ENCODE measurements around the gene CNR2.
"Not testable (repeated sequence)": the region's sequence is repeated elsewhere in the genome, so short reads cannot be mapped to it uniquely, and the experiment has no call there.

CNR2 gene

DNA sequence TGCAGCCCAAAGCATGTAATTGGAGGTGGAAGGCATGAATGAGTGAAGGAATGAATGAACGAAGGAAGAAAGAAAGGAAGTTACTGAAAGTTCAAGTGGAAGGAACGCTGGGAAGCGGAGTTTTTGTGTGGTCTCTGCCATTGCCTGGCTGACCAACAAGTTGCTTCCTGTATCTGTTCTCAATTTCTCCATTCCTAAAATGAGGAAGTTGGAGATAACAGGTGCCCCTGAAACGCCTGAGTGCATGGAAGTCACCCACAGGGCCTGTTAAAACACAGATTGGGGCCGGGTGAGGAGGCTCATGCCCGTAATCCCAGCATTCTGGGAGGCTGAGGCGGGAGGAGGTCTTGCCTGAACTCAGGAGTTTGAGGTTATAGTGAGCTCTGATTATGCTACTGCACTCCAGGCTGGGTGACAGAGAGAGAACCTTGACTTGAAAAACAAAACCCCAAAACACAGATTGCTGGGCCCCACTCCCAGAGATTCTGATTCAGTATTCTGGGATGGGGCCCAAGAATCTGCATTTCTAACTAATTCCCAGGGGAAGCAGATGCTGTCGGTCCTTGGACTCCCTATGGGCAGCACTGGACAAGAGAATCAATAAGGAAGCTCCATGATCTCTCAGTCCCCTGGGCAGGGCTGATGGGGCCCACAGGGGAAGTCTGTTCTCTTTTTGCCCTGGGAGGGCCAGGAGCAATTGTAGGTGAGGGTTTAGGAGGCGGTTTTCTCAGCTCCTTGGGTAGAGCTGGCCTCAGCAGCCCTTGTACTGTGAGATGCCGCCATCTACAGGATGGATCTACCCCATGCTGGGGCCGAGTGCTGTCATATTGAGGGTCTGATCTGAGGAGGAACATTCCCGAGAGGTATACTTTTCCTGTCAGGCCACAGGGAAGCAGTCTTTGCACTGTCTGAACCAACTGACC, 3.3 kb upstream of the CNR2 start:
- in situ Hi-C loops (cut with HindIII; ENCODE audit: low sequenced_read_pairs) = no loop called here

DNA sequence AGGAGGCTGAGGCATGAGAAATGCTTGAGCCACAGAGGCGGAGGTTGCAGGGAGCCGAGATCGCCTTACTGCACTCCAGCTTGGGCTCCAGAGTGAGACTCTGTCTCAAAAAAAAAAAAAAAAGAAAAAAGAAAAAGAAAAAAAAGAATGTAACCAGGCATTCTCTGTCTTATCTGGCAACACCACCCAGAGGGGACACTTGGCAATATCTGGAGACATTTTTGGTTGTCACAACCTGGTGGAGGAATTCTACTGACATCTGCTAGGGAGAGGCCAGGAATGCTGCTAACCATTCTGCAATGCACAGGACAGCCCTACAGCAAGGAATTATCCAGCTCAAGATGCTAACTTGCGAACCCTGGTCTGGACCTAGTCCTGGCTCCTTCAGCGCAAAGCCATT, 2.3 kb upstream of the CNR2 start:
- in situ Hi-C loops (cut with HindIII; ENCODE audit: low sequenced_read_pairs) = no loop called here

DNA sequence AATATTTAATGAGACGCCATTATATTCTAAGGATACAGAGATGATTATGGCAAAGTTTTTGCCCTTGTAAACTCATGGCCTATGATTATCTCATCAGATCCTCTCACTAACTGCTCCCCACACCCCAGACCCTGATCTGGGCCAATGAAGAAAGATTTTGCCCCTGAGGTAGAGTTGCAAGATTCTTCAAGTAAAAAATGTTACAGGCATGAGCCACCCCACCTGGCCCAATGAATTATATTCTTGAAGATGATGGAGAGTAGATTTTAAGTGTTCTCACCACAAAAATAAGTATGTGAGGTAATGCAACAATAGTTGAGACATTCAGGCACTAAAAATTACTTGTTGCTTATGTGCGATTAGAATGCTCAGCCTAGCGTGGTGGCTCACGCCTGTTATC, 1.8 kb upstream of the CNR2 start:
- in situ Hi-C loops (cut with HindIII; ENCODE audit: low sequenced_read_pairs) = no loop called here

DNA sequence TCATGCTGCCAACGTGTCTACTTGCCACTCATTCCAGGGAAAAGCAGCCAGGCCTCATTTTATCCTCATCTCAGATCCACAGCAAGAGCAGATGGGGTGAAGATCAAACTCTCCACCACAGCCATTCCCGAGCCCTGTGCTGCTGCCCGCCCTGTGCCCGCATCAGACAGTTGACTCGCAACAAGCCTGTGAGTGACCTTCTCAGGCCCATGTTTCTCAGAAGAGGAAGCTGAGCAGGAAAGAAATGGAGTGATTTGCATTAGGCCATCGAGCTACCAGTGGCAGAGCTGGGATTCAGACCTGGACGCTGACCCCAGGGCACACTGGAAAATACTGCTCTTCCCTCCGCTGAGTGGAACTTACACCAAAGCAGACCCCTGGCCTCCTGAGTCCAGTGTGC, 1.2 kb downstream of the CNR2 start:
- in situ Hi-C loops (cut with HindIII; ENCODE audit: low sequenced_read_pairs) = no loop called here

DNA sequence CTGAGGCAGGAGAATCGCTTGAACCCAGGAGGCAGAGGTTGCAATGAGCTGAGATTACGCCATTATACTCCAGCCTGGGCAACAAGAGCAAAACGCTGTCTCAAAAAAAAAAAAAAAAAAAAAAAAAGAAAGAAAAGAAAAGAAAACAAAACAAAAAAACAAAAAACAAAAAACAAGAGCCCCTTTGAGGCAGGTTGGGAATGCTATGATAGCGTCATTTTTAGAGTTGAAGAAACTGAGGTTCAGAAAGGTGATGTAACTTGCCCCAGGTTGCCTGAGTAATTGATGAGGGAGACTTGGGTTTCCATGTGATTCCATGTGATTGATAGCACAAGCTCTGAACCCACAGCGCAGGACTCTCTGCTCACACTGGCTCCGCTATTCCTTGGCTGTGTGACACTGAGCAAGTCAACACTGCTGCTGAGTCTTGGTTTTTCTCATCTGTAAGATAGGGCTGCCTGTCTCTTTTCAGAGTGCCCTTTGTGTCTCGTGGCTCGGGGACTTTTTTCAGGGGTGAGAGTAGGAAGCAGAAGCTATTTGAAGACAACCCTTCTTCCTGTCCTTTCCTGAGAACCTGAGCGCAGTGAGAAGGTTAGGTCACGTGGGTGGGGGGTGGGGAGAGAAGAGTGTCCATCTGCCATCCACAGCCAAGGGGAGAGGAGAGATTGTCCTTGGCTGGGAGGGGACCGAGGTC, 2.5 kb downstream of the CNR2 start:
- in situ Hi-C loops (cut with HindIII; ENCODE audit: low sequenced_read_pairs) = no loop called here

DNA sequence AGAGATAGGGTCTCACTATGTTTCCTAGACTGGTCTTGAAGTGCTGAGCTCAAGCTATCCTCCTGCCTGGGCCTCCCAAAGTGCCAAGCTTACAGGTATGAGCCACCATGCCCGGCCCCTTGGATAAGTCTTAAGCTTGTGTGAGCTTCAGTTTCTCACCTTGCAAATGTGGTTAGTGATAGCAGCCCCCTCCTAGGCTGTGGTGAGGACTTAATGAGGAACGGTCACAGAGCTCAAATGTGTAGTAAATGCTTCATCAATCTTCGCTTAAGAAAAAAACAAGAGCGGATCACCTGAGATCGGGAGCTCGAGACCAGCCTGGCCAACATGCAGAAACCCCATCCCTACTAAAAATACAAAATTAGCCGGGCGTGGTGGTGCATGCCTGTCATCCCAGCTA, 3.0 kb downstream of the CNR2 start:
- in situ Hi-C loops (cut with HindIII; ENCODE audit: low sequenced_read_pairs) = no loop called here

DNA sequence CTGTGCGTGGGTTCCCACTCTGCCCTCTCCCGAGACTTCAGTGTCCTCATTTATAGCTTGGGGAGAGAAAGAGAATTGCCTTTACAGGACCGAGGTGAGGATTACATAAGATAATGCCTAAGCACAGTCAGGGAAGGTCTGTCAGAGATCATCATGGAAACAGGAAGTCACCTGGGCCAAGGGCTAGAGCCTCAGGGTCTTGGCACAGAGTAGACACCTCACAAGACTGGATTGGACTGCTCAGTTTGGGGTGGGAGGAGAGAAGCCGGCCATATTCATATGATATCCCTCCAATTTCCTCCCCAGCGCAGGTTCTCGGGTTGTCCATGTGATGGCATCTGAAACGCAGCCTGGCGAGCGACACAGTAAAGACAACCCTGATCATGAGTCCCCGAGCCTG, 3.8 kb downstream of the CNR2 start:
- in situ Hi-C loops (cut with HindIII; ENCODE audit: low sequenced_read_pairs) = no loop called here

DNA sequence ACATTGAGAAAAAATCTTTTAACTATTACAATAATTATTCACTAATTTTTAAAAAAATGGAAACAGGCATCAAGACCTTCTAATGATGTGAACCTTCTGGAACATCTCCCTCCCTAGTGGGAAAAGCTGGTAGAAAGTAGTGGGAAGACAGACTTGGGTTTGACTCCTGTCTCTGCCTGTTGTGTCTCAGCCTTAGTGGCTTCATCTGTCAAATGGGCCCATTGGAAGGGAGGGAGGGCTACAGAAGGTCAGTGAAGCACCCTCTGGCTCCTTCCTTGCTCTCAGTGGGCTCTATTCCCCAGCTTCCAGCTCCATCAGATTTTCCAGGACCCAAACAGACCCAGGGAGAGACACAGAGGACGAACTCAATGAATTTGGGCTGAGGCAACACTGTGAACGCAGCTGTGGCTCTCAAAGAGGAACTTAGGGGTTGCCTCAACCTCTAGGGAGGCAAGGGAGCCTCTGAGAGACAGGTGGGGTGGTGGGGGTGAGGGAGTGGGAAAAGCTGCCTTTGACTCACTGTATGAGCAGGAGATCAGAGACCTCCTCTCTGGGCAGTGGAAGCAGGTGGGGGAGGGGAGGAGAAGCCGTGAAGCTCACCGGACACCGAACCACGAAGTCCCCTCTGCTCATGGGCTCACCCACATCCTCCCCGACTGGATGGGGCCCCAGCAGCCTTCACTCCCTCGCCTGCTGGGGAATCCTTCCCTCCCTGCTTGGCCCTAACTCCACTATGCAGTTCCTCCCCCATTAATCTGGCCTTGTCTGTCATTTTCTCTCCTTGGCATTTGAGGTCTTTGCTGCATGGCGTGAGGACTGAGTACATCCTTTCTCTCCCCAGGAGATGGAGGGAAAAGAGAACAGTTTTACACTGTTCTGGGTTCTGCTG, 4.5 kb downstream of the CNR2 start:
- in situ Hi-C loops (cut with HindIII; ENCODE audit: low sequenced_read_pairs) = no loop called here

DNA sequence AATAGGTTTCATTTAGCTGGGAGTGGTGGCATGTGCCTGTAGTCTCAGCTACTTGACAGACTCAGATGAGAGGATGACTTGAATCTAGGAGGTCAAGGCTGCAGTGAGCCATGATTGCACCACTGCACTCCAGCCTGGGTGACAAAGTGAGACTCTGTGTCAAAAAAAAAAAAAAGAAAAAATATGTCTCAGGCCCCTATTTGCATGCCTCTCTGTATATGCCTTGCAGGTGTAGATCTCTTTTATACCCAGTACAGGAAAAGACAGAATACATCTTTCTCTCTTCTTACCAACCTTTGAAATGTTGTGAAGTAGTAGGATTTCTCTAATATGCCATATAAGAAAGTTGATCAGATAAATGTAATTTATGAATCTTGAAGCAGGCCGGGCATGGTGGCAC, 6.4 kb downstream of the CNR2 start:
- in situ Hi-C loops (cut with HindIII; ENCODE audit: low sequenced_read_pairs) = no loop called here

DNA sequence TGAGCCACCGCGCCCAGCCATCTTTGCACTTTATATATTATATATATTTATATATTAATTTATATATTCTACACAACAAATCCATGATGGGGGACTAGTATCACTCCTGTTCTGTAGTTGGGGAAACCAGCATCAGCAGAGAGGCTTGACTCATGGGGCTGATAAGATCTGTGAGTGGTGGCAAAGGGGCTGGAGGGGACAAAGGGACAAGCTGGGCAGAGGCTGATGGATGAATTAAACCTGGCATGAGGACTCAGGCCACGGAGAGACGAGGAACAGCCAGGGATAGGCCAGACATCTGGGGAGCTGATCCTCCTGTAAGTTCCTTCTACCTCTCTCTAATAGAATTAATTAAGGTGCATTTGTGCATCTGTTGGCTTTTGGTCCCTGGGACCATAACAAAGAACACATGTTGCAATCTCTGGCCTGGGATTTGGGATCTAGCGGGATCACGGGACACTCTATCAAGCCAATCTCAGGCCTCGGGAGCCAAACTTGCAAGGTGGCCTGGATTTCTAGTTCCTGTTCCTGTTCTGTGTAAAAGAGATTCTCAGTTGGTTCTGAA, 7.6 kb downstream of the CNR2 start:
- in situ Hi-C loops (cut with HindIII; ENCODE audit: low sequenced_read_pairs) = no loop called here

DNA sequence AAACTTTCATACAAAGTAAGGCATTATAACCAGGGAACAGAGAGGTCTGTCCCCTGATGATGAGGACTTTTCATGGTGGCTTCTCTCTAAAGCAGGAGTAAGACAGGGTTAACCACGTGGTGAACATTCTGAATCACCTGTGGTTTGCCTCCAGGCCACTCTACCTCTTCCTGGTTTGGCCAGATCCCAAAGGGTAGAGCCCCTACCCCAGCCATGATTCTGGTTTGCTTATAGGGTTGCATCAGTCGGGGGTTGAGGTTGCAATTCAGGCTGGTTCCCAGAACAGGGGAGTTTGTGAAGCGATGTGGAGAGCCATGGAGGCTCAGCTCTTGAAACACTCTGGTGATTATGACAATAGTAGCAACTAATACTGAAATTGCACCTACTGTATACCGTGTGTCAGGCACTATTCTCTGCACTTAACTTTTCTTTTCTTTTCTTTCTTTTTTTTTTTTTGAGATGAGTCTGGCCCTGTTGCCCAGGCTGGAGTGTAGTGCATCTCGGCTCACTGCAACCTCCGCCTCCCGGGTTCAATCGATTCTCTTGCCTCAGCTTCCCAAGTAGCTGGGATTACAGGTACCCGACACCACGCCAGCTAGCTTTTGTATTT, 8.3 kb downstream of the CNR2 start:
- in situ Hi-C loops (cut with HindIII; ENCODE audit: low sequenced_read_pairs) = no loop called here

DNA sequence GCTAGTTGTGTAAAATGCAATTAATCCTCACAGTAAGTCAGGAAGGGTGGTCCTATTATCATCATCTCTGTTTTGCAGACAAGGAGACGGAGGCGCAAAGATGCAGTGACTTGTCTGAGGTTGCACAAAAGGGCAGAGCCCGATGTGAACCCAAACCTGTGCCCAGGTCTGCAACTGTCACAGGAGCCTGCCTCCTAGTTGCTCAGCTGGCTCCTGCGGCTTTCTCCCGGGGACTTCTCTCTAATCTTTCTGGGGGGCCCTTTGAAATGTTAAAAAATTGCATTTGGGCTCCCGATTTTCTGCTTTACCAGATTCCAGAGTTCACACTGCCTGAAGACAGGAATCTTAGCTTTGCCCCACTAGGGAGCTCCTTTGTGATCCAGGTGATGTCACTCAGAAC, 9.4 kb downstream of the CNR2 start:
- in situ Hi-C loops (cut with HindIII; ENCODE audit: low sequenced_read_pairs) = no loop called here

DNA sequence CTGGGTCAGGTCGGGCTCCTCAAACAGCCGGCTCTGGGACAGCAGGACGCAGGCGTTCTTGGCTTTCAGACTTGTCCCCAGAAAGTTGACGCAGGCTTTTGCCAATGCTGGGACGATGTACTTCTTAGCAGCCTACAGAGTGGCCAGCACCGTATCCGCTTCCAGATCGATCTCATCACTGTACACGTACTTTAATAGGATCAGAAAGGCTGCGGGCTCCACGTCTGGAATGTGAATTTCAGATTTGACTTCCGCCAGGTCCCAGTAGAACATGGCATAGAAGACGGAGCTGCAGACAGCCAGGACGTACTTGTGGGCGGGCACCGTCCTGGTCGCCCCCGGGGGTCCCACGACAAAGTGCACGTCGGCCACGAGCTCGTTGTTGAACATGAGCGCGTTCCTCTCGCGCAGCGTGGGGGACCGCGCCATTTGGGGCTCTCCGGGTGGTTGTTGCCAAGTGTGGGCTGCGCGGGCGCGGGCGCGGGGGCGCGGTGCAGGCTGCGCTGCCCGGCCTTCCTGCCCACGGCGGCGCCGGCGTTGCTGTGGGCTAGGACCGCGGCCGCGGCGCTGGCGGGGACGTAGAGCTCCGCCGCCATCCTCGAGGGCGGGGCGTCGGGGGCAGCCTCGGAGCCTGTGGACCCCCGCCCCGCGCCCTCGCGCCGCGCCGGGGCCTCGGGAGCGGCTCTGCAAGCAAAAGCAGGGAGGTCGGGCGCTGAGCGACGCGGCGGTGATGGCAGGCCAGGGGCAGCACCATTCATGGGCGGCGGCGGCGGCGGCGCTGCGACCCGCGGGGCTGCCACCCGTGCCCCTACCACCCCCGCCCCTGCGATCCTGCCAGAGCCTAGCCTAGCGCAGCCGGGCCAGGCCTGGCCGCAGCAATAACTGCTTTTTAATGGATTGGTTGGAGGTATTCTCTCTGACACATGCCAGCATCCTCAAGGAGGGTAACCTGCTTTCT, 10.6 kb downstream of the CNR2 start:
- in situ Hi-C loops (cut with HindIII; ENCODE audit: low sequenced_read_pairs) = no loop called here

DNA sequence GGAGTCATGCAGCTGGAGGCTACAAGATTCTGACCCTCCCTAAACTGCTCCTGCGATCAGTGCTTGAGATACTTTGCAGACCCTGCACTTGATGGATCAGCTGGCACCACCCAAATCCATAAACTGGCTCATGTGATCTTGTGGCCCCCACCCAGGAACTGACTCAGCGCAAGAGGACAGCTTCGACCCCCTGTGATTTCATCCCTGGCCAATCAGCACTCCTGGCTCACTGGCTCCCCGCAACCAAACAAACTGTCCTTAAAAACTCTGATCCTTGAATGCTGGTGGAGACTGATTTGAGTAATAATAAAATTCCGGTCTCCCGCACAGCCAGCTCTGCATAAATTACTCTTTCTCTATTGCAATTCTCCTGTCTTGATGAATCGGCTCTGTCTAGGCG, 13.1 kb downstream of the CNR2 start:
- in situ Hi-C loops (cut with HindIII; ENCODE audit: low sequenced_read_pairs) = not testable (repeated sequence)

DNA sequence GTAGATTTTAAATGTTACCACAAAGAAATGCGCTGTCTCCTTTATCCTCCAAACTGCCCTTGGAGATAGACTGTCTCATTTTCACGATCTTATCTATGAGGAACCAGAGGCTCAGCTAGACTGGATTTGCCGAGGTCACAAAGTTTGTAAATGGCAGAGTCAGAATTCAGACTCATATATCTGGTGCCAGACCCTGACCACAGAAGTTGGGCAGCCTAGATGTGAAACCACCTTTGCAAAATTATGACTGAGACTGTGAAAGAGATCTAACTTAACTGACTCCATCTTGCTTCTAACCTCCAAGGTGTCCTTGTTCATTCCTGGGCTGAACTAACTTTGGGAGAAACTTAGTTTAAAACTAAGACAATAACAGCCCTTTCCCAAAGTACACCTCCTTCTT, 14.1 kb downstream of the CNR2 start:
- in situ Hi-C loops (cut with HindIII; ENCODE audit: low sequenced_read_pairs) = no loop called here

DNA sequence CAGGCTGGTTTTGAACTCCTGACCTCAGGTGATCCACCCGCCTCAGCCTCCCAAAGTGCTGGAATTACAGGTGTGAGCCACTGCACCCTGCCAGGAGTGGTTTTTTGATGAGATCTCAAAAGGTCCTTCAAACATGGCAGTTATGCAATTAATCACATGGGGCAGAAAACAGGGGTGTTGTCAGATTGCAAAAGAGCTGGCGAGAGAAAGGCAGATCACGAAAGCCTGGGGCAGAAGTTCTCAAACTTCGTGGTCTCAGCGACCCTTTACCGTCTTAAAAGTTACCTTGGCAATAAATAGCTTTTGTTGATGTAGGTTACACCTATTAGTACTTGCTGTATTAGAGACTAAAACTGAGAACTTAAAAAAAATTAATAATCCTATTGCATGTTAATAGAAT, 16.1 kb downstream of the CNR2 start:
- in situ Hi-C loops (cut with HindIII; ENCODE audit: low sequenced_read_pairs) = no loop called here

DNA sequence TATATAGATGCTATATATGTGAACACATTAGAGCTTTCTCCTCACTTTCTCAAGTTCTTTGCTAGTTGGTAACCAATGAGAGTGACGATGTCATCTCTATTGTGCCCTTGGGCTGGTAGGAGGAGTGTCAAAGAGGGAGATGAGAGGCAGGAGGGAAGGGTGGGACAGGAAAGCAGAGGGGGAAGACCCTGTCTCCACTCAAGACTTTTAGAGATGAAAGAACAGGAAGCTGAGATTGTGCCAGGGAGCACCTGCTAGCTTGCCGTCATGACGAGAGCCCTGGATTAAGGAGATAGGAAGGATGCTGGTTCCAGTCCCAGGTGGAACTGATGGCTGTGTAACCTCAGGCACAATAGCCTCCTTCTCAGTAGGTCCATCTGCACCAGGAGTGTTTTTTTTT, 16.7 kb downstream of the CNR2 start:
- in situ Hi-C loops (cut with HindIII; ENCODE audit: low sequenced_read_pairs) = no loop called here

DNA sequence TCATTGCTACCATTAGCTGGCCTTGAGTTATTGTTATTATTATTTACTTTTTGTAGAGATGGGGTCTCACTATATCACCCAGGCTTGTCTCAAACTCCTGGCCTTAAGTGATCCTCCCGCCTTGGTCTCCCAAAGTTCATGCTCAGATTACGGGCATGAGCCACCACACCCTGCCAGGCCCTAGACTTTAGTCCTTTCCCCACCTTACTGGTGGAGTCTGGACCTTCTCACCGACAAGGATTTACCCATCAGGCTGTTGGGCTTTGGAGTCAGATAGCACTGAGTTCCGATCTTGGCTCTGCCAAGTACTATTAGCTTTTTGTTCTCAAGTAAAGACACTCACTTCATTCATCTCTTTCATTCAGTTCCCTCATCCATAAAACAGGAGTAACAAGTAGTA, 17.2 kb downstream of the CNR2 start:
- in situ Hi-C loops (cut with HindIII; ENCODE audit: low sequenced_read_pairs) = no loop called here

DNA sequence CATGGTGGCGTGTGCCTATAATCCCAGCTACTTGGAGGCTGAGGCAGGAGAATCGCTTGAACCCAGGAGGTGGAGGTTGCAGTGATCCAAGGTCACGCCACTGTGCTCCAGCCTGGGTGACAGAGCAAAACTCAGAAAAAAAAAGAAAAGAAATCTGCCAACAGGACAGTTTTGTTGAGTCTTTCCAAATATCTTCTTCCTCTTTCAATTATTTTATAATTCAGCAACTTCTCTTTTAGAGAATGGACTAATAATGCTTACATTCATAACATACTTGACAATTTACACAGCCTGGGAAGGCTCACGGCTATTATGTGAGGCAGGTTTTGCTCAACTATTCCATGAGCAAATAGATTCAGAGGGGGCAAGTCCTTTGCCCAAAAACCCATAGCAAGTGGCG, 18.1 kb downstream of the CNR2 start:
- in situ Hi-C loops (cut with HindIII; ENCODE audit: low sequenced_read_pairs) = no loop called here

DNA sequence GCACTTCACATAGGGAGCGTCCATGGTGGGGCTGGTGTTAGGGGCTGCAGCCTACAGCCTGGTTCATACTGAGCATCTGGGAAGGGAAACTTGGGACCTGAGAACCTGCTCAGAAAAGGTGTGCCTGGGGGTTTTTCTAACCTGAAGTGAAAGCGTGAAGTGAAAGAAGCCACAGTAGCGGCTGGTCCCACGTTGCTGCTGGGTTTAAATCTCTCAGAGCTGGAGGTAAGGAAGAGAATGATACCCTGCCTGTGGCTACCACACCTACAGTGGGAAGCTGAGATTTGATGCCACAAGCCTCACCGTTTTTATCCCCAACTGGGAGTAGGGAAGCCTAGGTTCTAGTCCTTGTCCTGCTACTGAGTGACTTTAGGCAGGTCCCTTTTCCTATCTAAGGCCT, 24.1 kb downstream of the CNR2 start:
- in situ Hi-C loops (cut with HindIII; ENCODE audit: low sequenced_read_pairs) = no loop called here
